Gastrocnemius medialis (tissue), 4 donors: ENCODE measurements around the gene IFT88.

Experiments used
- POLR2A ChIP-seq, 2 donors: fragments of 450-650 bp; IDR thresholded peaks; one replicate each; pipeline ENCODE4 v1.6.1; 2017; ENCODE audit warnings: antibody characterized with exemption in 2 of 2, mild to moderate bottlenecking in 2 of 2, moderate library complexity in 2 of 2
- TF ChIP-seq, protein P1 (sequence below), 5 experiments: fragments of 450-650 bp in 3 of 5; fragments of 200-600 bp in 2 of 5; sonication (generic) in 2 of 5; IDR thresholded peaks in 4 of 5; conservative IDR thresholded peaks in 1 of 5; 1 replicate in 4 of 5; 2 replicates in 1 of 5; pipeline ENCODE4 v1.5.1; 2016 to 2019; ENCODE audit warnings: antibody characterized with exemption in 5 of 5, mild to moderate bottlenecking in 3 of 5, moderate library complexity in 3 of 5

GRCh38 chr13:20673715-20674114 lies 106.8 kb downstream of the IFT88 start:
- TF ChIP-seq, protein P1, sequence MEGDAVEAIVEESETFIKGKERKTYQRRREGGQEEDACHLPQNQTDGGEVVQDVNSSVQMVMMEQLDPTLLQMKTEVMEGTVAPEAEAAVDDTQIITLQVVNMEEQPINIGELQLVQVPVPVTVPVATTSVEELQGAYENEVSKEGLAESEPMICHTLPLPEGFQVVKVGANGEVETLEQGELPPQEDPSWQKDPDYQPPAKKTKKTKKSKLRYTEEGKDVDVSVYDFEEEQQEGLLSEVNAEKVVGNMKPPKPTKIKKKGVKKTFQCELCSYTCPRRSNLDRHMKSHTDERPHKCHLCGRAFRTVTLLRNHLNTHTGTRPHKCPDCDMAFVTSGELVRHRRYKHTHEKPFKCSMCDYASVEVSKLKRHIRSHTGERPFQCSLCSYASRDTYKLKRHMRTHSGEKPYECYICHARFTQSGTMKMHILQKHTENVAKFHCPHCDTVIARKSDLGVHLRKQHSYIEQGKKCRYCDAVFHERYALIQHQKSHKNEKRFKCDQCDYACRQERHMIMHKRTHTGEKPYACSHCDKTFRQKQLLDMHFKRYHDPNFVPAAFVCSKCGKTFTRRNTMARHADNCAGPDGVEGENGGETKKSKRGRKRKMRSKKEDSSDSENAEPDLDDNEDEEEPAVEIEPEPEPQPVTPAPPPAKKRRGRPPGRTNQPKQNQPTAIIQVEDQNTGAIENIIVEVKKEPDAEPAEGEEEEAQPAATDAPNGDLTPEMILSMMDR (IDR thresholded peaks at IDR 0.05 in 4 of 5, conservative IDR thresholded peaks at IDR 0.05 in 1 of 5): no peak
- no peak for TF ChIP-seq POLR2A (IDR thresholded peaks at IDR 0.05)
